Heart left ventricle (tissue), 16 donors: Measurements from ENCODE around the gene ITGA11. TPM values are rescaled to one million over a fixed set of nuclear protein-coding genes. Genes with fewer than 3 reads are reported as not detected.

Experiments used
- ATAC-seq, 4 donors: fragments of 200-7000 bp; cut with Tn5 transposase; one replicate each; pipeline ENCODE4 v1.9.1; 2020 to 2022; ENCODE audit warnings: moderate library complexity in 4 of 4, mild to moderate bottlenecking in 3 of 4, moderate number of reproducible peaks in 1 of 4
- DNase-seq, 5 donors: peaks; one replicate each; pipeline ENCODE4 v3.0.0-alpha.2; 2020
- H3K27ac ChIP-seq, 12 donors: fragments of 200-600 bp; sonication (generic) in 4 of 12; one replicate each; pipeline versions ENCODE4 v1.5.0 to v1.8.0; 2016 to 2022; ENCODE audit warnings: mild to moderate bottlenecking in 2 of 12
- H3K27me3 ChIP-seq, 9 donors: fragments of 200-600 bp; sonication (generic) in 2 of 9; one replicate each; pipeline versions ENCODE4 v1.5.1 to v1.8.0; 2016 to 2022; ENCODE audit warnings: mild to moderate bottlenecking in 3 of 9
- H3K36me3 ChIP-seq, 9 donors: fragments of 200-600 bp; sonication (generic) in 2 of 9; one replicate each; pipeline versions ENCODE4 v1.5.0 to v1.8.0; 2018 to 2022; ENCODE audit warnings: mild to moderate bottlenecking in 2 of 9
- H3K4me1 ChIP-seq, 12 donors: fragments of 200-600 bp; sonication (generic) in 4 of 12; one replicate each; pipeline versions ENCODE4 v1.5.0 to v1.8.0; 2016 to 2022; ENCODE audit warnings: mild to moderate bottlenecking in 3 of 12
- H3K4me3 ChIP-seq, 12 donors: fragments of 200-600 bp; sonication (generic) in 4 of 12; one replicate each; pipeline versions ENCODE4 v1.5.0 to v1.8.0; 2017 to 2022; ENCODE audit warnings: mild to moderate bottlenecking in 9 of 12, moderate library complexity in 4 of 12
- H3K9me3 ChIP-seq, 12 donors: fragments of 200-600 bp; sonication (generic) in 4 of 12; one replicate each; pipeline versions ENCODE4 v1.5.0 to v1.8.0; 2016 to 2022; ENCODE audit warnings: mild to moderate bottlenecking in 1 of 12
- POLR2A ChIP-seq, 2 donors: fragments of 450-650 bp; IDR thresholded peaks; one replicate each; pipeline ENCODE4 v1.6.1; 2017; ENCODE audit warnings: antibody characterized with exemption in 2 of 2, mild to moderate bottlenecking in 2 of 2, moderate library complexity in 2 of 2
- WGBS, 4 donors: extraction: QIAGEN DNeasy Blood & Tissue Kit in 2 of 4; methylation state at CpG; one replicate each; pipeline versions ENCODE4 v1.1.5 to v1.1.7; 2013 to 2018; 5-methylcytosine and 5-hydroxymethylcytosine counted together
- intact Hi-C, 10 donors: fragments of 100-400 bp; cut with DNase I; formaldehyde crosslinking; loops; one replicate each; pipeline versions ENCODE4 v1.11.1 to v1.14.2; 2022
- polyA plus RNA-seq, 2 donors: library from polyadenylated mRNA; stranded (reverse); fragments of 200-250 nt; gene quantifications; one replicate each; pipeline ENCODE4 v1.2.3, GENCODE V29; 2013
- total RNA-seq, 9 donors: library from RNA; depleted of rRNA in 2 of 9; stranded (reverse); fragments of >200 nt in 2 of 9; fragmentation: NEBNext Ultra II Directional in 3 of 9; extraction: Animal tissue kit (Norgen Biotek cat#: 25700) in 3 of 9; gene quantifications; one replicate each; pipeline versions ENCODE4 v1.1.0 to v1.2.4, GENCODE V29; 2016 to 2023
- TF ChIP-seq, protein P1 (sequence below), 12 donors: fragments of 200-600 bp; sonication (generic) in 4 of 12; IDR thresholded peaks; one replicate each; pipeline versions ENCODE4 v1.5.0 to v1.8.0; 2018 to 2022; ENCODE audit warnings: antibody characterized with exemption in 12 of 12, mild to moderate bottlenecking in 5 of 12
- donor health status: ischemic (EF 13 %, LVEDD 7.1; RV severe dilation, severe dysfunction).
- donor health status: healthy with polysubstance abuse.
- donor health status: DM: no; HTN: yes; CAD: no.
- donor health status: DM: no; HTN: no; CAD: no.
- donor health status: ischemic (EF 25% LVEDD 6.9; RV normal size, moderate dysfunction).
- donor health status: ischemic (EF 25% LVEDD 5.7; RV mildly dilated, moderate dysfunction).
- donor health status: healthy.
- donor health status: DM: yes; HTN: yes; CAD: no.
- donor health status: ischemic (EF 35%, LVEDD 5.7; RV mildly dilated, moderate dysfunction).
- donor health status: nonischemic (EF 11% LVEDD 7.7; RV severe dilation, severe dysfunction).
- donor health status: DM: yes; HTN: yes; CAD: no.
- donor health status: PGD.
- donor health status: ischemic (EF 29% LVEDD 5.4; RV normal size, mild dysfunction).
- donor health status: nonischemic (EF 23%, LVEDD 6.1; RV moderate dilation, normal function).

Gene ITGA11
- total and polyA plus RNA-seq, 11 donors = 2.1 to 35.5 (median 12.1) TPM

DNA sequence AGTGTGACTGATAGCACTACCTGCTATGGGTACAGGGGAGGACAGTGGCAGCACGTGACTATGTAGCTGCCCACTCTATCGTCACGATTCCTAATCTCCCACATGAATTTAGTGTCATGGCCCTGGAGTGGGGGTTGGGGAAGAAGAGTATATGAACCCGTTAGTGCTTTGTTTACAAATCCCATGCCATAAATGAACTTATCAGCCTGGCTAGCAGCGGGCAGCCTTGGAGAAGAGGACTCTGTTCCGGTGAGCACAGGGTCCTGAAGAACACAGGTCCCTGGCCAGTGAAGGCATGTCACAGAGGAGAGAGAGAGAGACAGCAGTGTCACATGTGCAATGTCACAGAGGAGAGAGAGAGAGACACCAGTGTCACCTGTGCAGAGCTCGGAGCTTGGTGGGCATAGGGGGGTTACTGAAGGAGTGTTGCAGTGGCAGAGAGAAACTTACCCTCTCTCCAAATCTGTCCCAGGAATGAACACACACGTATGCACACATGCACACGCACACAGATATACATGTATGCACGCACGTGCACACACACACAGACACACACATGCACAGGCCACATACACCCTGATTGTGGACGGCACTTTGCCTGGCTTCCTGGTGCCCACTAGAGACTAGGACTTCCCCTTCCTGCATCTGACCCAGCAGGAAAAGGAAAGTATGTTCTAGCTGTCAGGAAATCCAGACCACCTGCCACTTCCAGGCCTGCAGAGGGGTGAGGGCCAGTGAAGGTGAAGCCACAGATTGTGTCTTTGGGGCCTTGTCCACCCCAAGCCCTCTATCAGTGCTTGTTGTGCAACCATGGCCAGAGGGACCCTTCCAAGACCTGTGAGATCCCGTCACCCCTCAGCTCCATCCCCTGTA lies 26.3 kb downstream of the ITGA11 start:
- WGBS, 4 donors = 61 to 78% (median 70%) methylated on average over 13 of the region's 13 CpGs
- H3K27ac ChIP-seq = no peak overlapping the region
- ATAC-seq (peak in 1 of 4 donors; percentile 26), DNase-seq (peak in 1 of 5 donors; percentile 7)
- intact Hi-C loops = no loop called here
- H3K9me3 ChIP-seq = no peaks in the 10 kb centered on the region
- no peaks in the 10 kb centered on the region for H3K36me3 ChIP-seq
- TF ChIP-seq, protein P1, sequence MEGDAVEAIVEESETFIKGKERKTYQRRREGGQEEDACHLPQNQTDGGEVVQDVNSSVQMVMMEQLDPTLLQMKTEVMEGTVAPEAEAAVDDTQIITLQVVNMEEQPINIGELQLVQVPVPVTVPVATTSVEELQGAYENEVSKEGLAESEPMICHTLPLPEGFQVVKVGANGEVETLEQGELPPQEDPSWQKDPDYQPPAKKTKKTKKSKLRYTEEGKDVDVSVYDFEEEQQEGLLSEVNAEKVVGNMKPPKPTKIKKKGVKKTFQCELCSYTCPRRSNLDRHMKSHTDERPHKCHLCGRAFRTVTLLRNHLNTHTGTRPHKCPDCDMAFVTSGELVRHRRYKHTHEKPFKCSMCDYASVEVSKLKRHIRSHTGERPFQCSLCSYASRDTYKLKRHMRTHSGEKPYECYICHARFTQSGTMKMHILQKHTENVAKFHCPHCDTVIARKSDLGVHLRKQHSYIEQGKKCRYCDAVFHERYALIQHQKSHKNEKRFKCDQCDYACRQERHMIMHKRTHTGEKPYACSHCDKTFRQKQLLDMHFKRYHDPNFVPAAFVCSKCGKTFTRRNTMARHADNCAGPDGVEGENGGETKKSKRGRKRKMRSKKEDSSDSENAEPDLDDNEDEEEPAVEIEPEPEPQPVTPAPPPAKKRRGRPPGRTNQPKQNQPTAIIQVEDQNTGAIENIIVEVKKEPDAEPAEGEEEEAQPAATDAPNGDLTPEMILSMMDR (IDR thresholded peaks at IDR 0.05) = no peak
- no peak for TF ChIP-seq POLR2A (IDR thresholded peaks at IDR 0.05)
- H3K4me1 ChIP-seq = peaks cover 0 to 6% (median 0%) of the 10 kb centered on the region in 12 donors
- no peak overlapping the region for H3K4me3 ChIP-seq
- no peaks in the 10 kb centered on the region for H3K27me3 ChIP-seq

DNA sequence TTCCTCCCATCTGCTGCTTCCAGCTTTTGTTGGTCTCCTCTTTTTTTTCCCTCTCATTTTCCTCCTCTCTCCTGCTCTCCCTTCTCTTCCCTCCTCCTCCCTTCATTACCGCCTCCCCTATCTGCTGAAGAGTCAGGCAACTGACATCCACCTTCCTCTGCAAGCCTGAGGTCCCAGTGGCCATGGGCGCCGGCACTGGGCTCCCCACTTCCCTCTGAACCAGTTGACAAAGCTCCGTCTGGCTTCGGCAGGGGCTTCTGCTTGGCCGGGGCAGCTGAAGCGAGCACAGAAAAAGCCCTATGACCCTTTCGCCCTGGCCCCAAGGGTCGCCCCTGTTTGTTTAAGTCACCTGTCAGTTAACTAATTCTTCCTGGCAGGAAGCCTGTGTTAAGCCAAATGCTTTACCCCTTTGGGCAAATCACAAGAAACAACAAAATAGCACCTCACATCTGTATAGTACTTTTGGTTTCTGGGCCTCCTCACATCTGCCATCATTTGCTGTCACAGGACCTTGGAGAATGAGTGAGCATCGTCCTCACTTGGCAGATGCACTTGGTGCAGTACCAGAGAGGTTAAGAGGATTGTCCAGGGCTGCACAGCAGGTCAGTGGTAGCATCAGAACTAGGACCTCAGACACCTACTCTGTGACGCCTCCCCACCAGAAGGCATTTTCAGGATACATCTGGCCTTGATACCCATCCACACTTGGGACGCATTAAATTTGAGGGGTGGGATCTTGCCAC lies 27.7 kb downstream of the ITGA11 start:
- TF ChIP-seq, protein P1 (IDR thresholded peaks at IDR 0.05) = no peak
- no peak for TF ChIP-seq POLR2A (IDR thresholded peaks at IDR 0.05)
- Histone ChIP-seq H3K4me1 (peaks cover 0 to 6% (median 0%) of the 10 kb centered on the region in 12 donors), H3K36me3 (no peaks in the 10 kb centered on the region), H3K4me3 (no peak overlapping the region), H3K27me3 (no peaks in the 10 kb centered on the region), H3K27ac (no peak overlapping the region), H3K9me3 (peaks cover 0 to 4% (median 0%) of the 10 kb centered on the region in 12 donors)
- 84 to 88% (median 86%) methylated on average over 12 of the region's 12 CpGs for WGBS, 4 donors
- intact Hi-C loops = no loop called here
- no peak for ATAC-seq
- peak in 1 of 5 donors; percentile 13 for DNase-seq

DNA sequence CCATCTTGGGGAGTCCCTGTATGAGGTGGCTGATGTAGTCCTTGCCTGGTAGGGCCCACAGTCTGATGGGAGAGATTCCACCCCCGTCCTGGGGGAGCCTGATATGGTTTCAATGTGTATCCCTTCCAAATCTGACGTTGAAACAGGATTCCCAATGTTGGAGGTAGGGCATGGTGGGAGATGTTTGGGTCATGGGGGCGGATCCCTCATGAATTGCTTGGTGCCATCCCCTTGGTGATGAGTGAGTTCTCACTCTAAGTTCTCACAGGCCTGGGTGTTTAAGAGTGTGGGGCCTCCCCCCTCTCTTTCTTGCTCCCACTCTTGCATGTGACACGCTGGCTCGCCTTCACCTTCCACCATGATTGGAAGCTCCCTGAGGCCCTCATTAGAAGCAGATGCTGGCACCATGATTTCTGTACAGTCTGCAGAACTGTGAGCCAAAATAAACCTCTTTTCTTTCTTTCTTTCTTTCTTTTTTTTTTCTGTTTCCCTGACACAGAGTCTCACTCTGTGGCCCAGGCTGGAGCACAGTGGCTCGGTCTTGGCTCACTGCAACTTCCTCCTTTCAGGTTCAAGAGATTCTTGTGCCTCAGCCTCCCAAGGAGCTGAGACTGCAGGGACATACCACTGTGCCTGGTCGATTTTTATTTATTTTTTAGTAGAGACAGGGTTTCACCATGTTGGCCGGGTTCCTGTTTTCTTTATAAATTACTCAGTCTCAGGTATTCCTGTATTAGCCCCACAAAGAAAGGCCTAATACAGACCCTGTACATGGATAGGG lies 28.6 kb downstream of the ITGA11 start:
- peak in 1 of 4 donors; percentile 19 for ATAC-seq
- H3K27ac ChIP-seq = no peak overlapping the region
- WGBS, 4 donors = 84 to 91% (median 91%) methylated on average over 8 of the region's 8 CpGs
- peaks cover 0 to 6% (median 0%) of the 10 kb centered on the region in 12 donors for H3K4me1 ChIP-seq
- peak in 1 of 5 donors; percentile 7 for DNase-seq
- no peaks in the 10 kb centered on the region for H3K36me3 ChIP-seq
- H3K4me3 ChIP-seq = no peak overlapping the region
- H3K9me3 ChIP-seq = peaks cover 0 to 11% (median 0%) of the 10 kb centered on the region in 12 donors
- intact Hi-C loops = no loop called here
- no peaks in the 10 kb centered on the region for H3K27me3 ChIP-seq
- TF ChIP-seq, protein P1 (IDR thresholded peaks at IDR 0.05) = no peak
- TF ChIP-seq POLR2A (IDR thresholded peaks at IDR 0.05) = no peak
